H9 (cell line): ENCODE results near the gene SUPT3H. TPM values are rescaled to one million over a fixed set of nuclear protein-coding genes. Genes with fewer than 3 reads are reported as not detected.

Source experiments
- DNase-seq: peaks from one replicate; pipeline ENCODE4 v3.0.0-alpha.2; 2017
- H2AFZ ChIP-seq: one replicate; pipeline ENCODE4 v1.6.1; 2013; ENCODE audit warnings: mild to moderate bottlenecking, low read length, control low read depth, moderate library complexity
- H2AK5ac ChIP-seq: 2 replicates; pipeline ENCODE4 v1.6.1; 2013; ENCODE audit warnings: low read length, control low read depth, mixed read lengths; ENCODE audit not compliant: insufficient read length
- H2BK120ac ChIP-seq: one replicate; pipeline ENCODE4 v1.6.1; 2013; ENCODE audit warnings: low read depth, mild to moderate bottlenecking, low read length, control low read depth, inconsistent platforms; ENCODE audit not compliant: poor library complexity, severe bottlenecking
- H2BK12ac ChIP-seq: 2 replicates; pipeline ENCODE4 v1.6.1; 2013; ENCODE audit warnings: low read length, control low read depth, mixed read lengths, low read depth; ENCODE audit not compliant: insufficient read length
- H2BK15ac ChIP-seq: 2 replicates; pipeline ENCODE4 v1.6.1; 2013; ENCODE audit warnings: low read depth, low read length, control low read depth
- H2BK20ac ChIP-seq: one replicate; pipeline ENCODE4 v1.6.1; 2013; ENCODE audit warnings: low read depth, mild to moderate bottlenecking, low read length, control low read depth, inconsistent platforms; ENCODE audit not compliant: poor library complexity, severe bottlenecking
- H2BK5ac ChIP-seq: 2 replicates; pipeline ENCODE4 v1.6.1; 2013; ENCODE audit warnings: low read length, control low read depth, mixed read lengths; ENCODE audit not compliant: insufficient read length
- H3K14ac ChIP-seq: 2 replicates; pipeline ENCODE4 v1.6.1; 2013; ENCODE audit warnings: low read length, control low read depth; ENCODE audit not compliant: insufficient read depth
- H3K18ac ChIP-seq: 2 replicates; pipeline ENCODE4 v1.6.1; 2013; ENCODE audit warnings: low read depth, mild to moderate bottlenecking, mixed read lengths, low read length, control low read depth; ENCODE audit not compliant: insufficient read length
- H3K23ac ChIP-seq: 2 replicates; pipeline ENCODE4 v1.6.1; 2013; ENCODE audit warnings: low read length, control low read depth, mixed read lengths, low read depth; ENCODE audit not compliant: insufficient read length
- H3K23me2 ChIP-seq: 2 replicates; pipeline ENCODE4 v1.6.1; 2013; ENCODE audit warnings: low read depth, mild to moderate bottlenecking, mixed read lengths, low read length, control low read depth; ENCODE audit not compliant: insufficient read length, poor library complexity, severe bottlenecking
- H3K27ac ChIP-seq: 2 replicates; pipeline ENCODE4 v1.5.1; 2013; ENCODE audit warnings: low read length, control low read depth, mixed read lengths, low read depth; ENCODE audit not compliant: insufficient read length
- H3K27me3 ChIP-seq: 2 replicates; pipeline ENCODE4 v1.6.1; 2013; ENCODE audit warnings: low read length, control low read depth, inconsistent platforms; ENCODE audit not compliant: insufficient read depth
- H3K4ac ChIP-seq: 2 replicates; pipeline ENCODE4 v1.6.1; 2013; ENCODE audit warnings: low read depth, mild to moderate bottlenecking, control low read depth, inconsistent platforms, low read length, moderate library complexity
- H3K4me1 ChIP-seq: 2 replicates; pipeline ENCODE4 v1.6.1; 2013; ENCODE audit warnings: low read length, control low read depth, inconsistent platforms; ENCODE audit not compliant: insufficient read depth
- H3K4me2 ChIP-seq: 2 replicates; pipeline ENCODE4 v1.6.1; 2013; ENCODE audit warnings: low read length, control low read depth, mixed read lengths; ENCODE audit not compliant: insufficient read length, insufficient read depth
- H3K56ac ChIP-seq: 2 replicates; pipeline ENCODE4 v1.6.1; 2013; ENCODE audit warnings: low read depth, mild to moderate bottlenecking, mixed read lengths, low read length, control low read depth; ENCODE audit not compliant: insufficient read length
- H3K79me1 ChIP-seq: 2 replicates; pipeline ENCODE4 v1.6.1; 2013; ENCODE audit warnings: low read depth, mild to moderate bottlenecking, moderate library complexity, low read length, control low read depth, inconsistent platforms; ENCODE audit not compliant: insufficient read depth, poor library complexity, severe bottlenecking
- H3K79me2 ChIP-seq: 2 replicates; pipeline ENCODE4 v1.6.1; 2013; ENCODE audit warnings: low read length, control low read depth, inconsistent platforms; ENCODE audit not compliant: insufficient read depth
- H3K9ac ChIP-seq: 2 replicates; pipeline ENCODE4 v1.6.1; 2013; ENCODE audit warnings: low read length, control low read depth, mixed read lengths; ENCODE audit not compliant: insufficient read length; ENCODE audit errors: extremely low read depth
- H3K9me3 ChIP-seq: one replicate; pipeline ENCODE4 v1.6.1; 2013; ENCODE audit warnings: low read depth, low read length, inconsistent platforms; ENCODE audit not compliant: control insufficient read depth
- H3T11ph ChIP-seq: one replicate; pipeline ENCODE4 v1.6.1; 2013; ENCODE audit warnings: mild to moderate bottlenecking, low read length, control low read depth, inconsistent platforms
- H4K20me1 ChIP-seq: one replicate; pipeline ENCODE4 v1.6.1; 2013; ENCODE audit not compliant: control insufficient read depth, insufficient read length, insufficient read depth
- H4K5ac ChIP-seq: 2 replicates; pipeline ENCODE4 v1.6.1; 2013; ENCODE audit warnings: low read depth, mild to moderate bottlenecking, mixed read lengths, low read length, control low read depth; ENCODE audit not compliant: insufficient read length
- H4K8ac ChIP-seq: replicated peaks from 2 replicates; pipeline ENCODE4 v1.6.1; 2013; ENCODE audit warnings: low read length, control low read depth, mixed read lengths, low read depth; ENCODE audit not compliant: insufficient read length
- H4K91ac ChIP-seq: 2 replicates; pipeline ENCODE4 v1.6.1; 2013; ENCODE audit warnings: low read depth, mild to moderate bottlenecking, moderate library complexity, mixed read lengths, low read length, control low read depth; ENCODE audit not compliant: insufficient read length
- H3K27ac Mint-ChIP-seq, 3 experiments: 2 replicates in 2 of 3; 3 replicates in 1 of 3; pipeline ENCODE4 v1.8.0; 2020 to 2021; ENCODE audit warnings: mixed read lengths in 3 of 3, mild to moderate bottlenecking in 1 of 3, moderate library complexity in 1 of 3
- H3K27me3 Mint-ChIP-seq: 2 replicates; pipeline ENCODE4 v1.8.0; 2021; ENCODE audit warnings: low read depth, mild to moderate bottlenecking, moderate library complexity, mixed read lengths
- H3K36me3 Mint-ChIP-seq, 3 experiments: 2 replicates in 2 of 3; 3 replicates in 1 of 3; pipeline ENCODE4 v1.8.0; 2020 to 2021; ENCODE audit warnings: low read depth in 3 of 3, mixed read lengths in 3 of 3; ENCODE audit not compliant: insufficient read depth in 1 of 3
- H3K4me1 Mint-ChIP-seq, 2 experiments: 2 replicates each; pipeline ENCODE4 v1.8.0; 2020; ENCODE audit warnings: mixed read lengths in 2 of 2
- H3K4me3 Mint-ChIP-seq, 2 experiments: 2 replicates in 1 of 2; 3 replicates in 1 of 2; pipeline ENCODE4 v1.8.0; 2020 to 2021; ENCODE audit warnings: mild to moderate bottlenecking in 2 of 2, mixed read lengths in 2 of 2, moderate library complexity in 1 of 2
- H3K9me3 Mint-ChIP-seq, 2 experiments: 2 replicates in 1 of 2; 3 replicates in 1 of 2; pipeline ENCODE4 v1.8.0; 2020; ENCODE audit warnings: mild to moderate bottlenecking in 2 of 2, mixed read lengths in 2 of 2, moderate library complexity in 1 of 2
- WGBS: extraction: QIAGEN DNeasy Blood & Tissue Kit; methylation state at CpG from one replicate; pipeline ENCODE4 v1.1.7; 2013; ENCODE audit warnings: missing lambda C conversion rate, low lambda C conversion rate, mixed read lengths; ENCODE audit not compliant: insufficient read length; ENCODE audit errors: extremely low coverage; 5-methylcytosine and 5-hydroxymethylcytosine counted together
- total RNA-seq: library from RNA; stranded (reverse); gene quantifications from 2 replicates; pipeline ENCODE4 v1.2.1, GENCODE V29; 2021
- TF ChIP-seq, protein P1 (sequence below): fragments of 200-600 bp; sonication (generic); conservative IDR thresholded peaks from 3 replicates; pipeline ENCODE4 v1.8.0; 2021; ENCODE audit warnings: antibody characterized with exemption, mild to moderate bottlenecking

The SUPT3H gene
- total RNA-seq, 1 experiment from 2014 or later, result 22.5 TPM

DNA sequence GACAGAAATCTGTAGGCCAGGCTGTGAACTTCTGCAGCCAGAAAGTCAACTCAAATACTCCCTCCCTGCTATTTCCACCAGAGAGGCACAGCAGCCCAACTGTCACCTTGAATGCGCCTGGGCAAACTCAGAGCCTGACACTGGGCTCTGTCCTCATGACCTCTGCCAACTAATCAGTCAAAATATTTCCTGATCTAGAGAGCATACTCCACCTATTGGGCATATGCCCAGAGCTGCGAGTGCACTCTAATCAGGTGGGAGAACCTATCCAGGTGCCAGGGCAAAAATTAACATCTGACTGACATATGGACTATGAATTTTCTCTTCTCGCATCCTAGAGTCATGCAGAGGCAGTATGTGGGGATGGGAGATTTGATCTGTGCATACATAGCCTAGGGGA is 455.9 kb downstream of the SUPT3H start:
- Histone ChIP-seq H3K14ac (no peak overlapping the region), H3K56ac (no peak overlapping the region), H2BK12ac (no peak overlapping the region), H2BK15ac (no peak overlapping the region), H4K8ac (no peak overlapping the region), H3K27me3 (no peaks in the 10 kb centered on the region), H3K4ac (no peak overlapping the region), H3K9ac (no peak overlapping the region), H2BK20ac (no peak overlapping the region), H3K27ac (no peak overlapping the region), H3K79me2 (no peaks in the 10 kb centered on the region), H2BK5ac (no peak overlapping the region), H3K4me2 (no peak overlapping the region), H3K23ac (no peak overlapping the region), H4K20me1 (no peaks in the 10 kb centered on the region), H2BK120ac (no peak overlapping the region), H4K5ac (no peak overlapping the region), H2AK5ac (no peak overlapping the region), H3K9me3 (no peaks in the 10 kb centered on the region), H3K18ac (no peak overlapping the region), H2AFZ (no peak overlapping the region), H4K91ac (no peak overlapping the region), H3K79me1 (no peaks in the 10 kb centered on the region), H3K23me2 (no peaks in the 10 kb centered on the region), H3T11ph (no peak overlapping the region), H3K4me1 (no peaks in the 10 kb centered on the region)
- no peak for DNase-seq
- Mint-ChIP-seq H3K9me3 (no peaks in the 10 kb centered on the region), H3K36me3 (no peaks in the 10 kb centered on the region), H3K27ac (peak overlapping the region in 2 of 3 experiments; percentile 22 to 39; a peak in 2 of 7 replicates), H3K4me3 (no peak overlapping the region), H3K4me1 (peaks cover 3% of the 10 kb centered on the region in 2 experiments; a peak in 1 of 4 replicates), H3K27me3 (no peaks in the 10 kb centered on the region)
- TF ChIP-seq, protein P1, sequence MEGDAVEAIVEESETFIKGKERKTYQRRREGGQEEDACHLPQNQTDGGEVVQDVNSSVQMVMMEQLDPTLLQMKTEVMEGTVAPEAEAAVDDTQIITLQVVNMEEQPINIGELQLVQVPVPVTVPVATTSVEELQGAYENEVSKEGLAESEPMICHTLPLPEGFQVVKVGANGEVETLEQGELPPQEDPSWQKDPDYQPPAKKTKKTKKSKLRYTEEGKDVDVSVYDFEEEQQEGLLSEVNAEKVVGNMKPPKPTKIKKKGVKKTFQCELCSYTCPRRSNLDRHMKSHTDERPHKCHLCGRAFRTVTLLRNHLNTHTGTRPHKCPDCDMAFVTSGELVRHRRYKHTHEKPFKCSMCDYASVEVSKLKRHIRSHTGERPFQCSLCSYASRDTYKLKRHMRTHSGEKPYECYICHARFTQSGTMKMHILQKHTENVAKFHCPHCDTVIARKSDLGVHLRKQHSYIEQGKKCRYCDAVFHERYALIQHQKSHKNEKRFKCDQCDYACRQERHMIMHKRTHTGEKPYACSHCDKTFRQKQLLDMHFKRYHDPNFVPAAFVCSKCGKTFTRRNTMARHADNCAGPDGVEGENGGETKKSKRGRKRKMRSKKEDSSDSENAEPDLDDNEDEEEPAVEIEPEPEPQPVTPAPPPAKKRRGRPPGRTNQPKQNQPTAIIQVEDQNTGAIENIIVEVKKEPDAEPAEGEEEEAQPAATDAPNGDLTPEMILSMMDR, result no peak
- no CpG with 5 or more reads among the region's 3 CpGs for WGBS
